ENCODE results near the gene FNTB. TPM values are rescaled to one million over a fixed set of nuclear protein-coding genes. Genes with fewer than 3 reads are reported as not detected.

FNTB gene
- total and polyA plus RNA-seq, 9 of the 15 experiments (the other 6 are each of a cell fraction or from before 2014, with no cell fraction given): 6.9 to 23.2 (median 12.2) TPM

DNA sequence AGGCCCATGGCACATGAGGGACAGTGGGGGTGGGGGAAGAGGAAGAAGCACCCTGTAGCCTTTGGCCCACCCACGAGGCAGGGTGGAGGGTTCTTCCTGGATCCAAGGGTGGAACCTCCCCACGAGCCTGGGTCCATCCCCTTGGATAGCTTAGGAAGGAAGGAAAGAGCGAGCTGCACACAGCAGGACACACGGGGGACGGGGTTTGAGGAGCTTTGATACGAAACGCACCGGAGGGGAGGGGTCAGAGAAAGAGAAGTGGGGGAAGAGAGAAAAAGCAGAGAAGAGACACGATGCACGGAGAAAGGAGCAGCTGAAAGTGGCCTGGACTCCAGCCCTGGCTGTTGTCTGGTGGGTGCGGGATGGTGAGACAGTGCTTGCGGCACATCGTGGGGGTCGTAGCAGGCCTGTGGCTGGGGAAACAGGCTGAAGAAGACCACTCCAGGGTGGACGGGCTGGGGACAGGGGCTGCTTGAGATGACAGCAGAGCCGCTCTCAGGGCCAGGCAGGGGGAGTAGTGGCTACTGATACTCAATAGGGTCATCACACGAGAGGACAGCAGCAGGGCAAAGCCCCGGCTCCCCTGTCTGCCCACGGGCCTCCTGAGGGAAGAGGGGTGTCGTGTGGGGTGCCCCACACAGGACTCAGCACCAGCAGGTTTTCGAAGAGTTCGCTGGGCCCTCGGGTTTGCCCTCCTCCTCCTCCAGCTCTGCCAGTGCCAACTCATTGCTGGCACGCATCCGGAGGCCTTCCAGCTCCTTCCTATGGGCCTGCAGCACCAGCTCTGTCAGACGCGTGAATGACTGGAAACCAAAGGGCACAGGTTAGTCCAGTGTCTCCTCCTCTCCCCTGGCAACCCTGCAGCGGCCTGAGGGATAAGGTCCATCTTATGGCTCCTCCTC lies 38.7 kb upstream of the FNTB start (continued):
- TF ChIP-seq GABPB2 (CRISPR knock-in tag; conservative IDR thresholded peaks at IDR 0.05): no peak
- TF ChIP-seq, protein P1, sequence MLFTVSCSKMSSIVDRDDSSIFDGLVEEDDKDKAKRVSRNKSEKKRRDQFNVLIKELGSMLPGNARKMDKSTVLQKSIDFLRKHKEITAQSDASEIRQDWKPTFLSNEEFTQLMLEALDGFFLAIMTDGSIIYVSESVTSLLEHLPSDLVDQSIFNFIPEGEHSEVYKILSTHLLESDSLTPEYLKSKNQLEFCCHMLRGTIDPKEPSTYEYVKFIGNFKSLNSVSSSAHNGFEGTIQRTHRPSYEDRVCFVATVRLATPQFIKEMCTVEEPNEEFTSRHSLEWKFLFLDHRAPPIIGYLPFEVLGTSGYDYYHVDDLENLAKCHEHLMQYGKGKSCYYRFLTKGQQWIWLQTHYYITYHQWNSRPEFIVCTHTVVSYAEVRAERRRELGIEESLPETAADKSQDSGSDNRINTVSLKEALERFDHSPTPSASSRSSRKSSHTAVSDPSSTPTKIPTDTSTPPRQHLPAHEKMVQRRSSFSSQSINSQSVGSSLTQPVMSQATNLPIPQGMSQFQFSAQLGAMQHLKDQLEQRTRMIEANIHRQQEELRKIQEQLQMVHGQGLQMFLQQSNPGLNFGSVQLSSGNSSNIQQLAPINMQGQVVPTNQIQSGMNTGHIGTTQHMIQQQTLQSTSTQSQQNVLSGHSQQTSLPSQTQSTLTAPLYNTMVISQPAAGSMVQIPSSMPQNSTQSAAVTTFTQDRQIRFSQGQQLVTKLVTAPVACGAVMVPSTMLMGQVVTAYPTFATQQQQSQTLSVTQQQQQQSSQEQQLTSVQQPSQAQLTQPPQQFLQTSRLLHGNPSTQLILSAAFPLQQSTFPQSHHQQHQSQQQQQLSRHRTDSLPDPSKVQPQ (CRISPR knock-in tag; IDR thresholded peaks at IDR 0.05; ENCODE audit: borderline replicate concordance): no peak
- TF ChIP-seq CBFA2T2 (conservative IDR thresholded peaks at IDR 0.05): no peak
- no peak for TF ChIP-seq XRCC4 (IDR thresholded peaks at IDR 0.05; ENCODE audit: extremely low read depth, insufficient read depth, insufficient read length)
- no peak for TF ChIP-seq GABPB1 (CRISPR knock-in tag; IDR thresholded peaks at IDR 0.05)

DNA sequence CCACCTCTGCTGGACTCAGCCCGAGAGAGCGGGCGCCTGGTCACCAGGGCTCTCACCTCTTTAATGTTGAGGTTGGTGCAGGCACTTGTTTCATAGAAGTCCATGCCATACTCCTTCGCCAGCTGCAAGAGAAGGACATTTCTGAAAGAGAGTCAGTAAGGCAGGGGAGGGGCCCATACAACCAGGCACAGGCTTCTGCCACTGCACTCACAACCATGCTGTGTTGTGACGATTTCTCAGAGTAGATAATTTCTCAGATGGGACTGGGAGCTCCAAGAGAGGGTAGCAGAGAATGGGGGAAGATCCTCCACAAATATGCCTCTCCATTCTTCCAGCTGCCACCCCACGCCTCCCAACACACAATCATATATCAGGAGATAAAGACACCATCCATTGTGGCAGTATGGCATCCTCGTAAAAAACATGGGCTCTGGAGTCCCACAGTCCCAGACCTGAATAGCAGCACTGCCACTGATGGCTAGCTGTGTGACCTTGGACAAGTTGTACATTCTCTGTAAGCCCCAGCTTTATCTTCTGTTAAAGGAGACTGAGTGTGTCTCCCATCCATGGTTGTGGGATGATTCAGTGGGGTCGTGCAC lies 38.0 kb upstream of the FNTB start:
- no peaks in the 10 kb centered on the region for H3K36me3 ChIP-seq (ENCODE audit: control insufficient read depth, insufficient read depth, low read length)
- no peaks in the 10 kb centered on the region for H3K79me2 ChIP-seq (ENCODE audit: control insufficient read depth, insufficient read depth, low read length)
- H3K4me2 ChIP-seq (ENCODE audit: insufficient read depth, low read length): no peak overlapping the region
- DNase-seq (ENCODE audit: extremely low read depth in 1 of 4, low spot score in 3 of 4): no peak
- intact Hi-C loops (cut with micrococcal nuclease) (no loop called here), in situ Hi-C loops (cut with MboI) (no loop called here)
- H2AFZ ChIP-seq (ENCODE audit: low read depth, low read length): no peak overlapping the region
- CTCF ChIA-PET (ENCODE audit: low intra/inter-chr PET ratio): no interaction called here
- no peak for FAIRE-seq
- no peaks in the 10 kb centered on the region for H3K27me3 ChIP-seq (ENCODE audit: control insufficient read depth in 2 of 2, insufficient read depth in 2 of 2, low read length in 2 of 2)
- H3K9me3 ChIP-seq (replicated peaks; ENCODE audit: control insufficient read depth, insufficient read depth, low read depth, low read length): no peaks in the 10 kb centered on the region
- 64% methylated on average over 5 of the region's 8 CpGs for WGBS (ENCODE audit: insufficient coverage, low coverage, missing lambda C conversion rate)
- H3K9ac ChIP-seq (ENCODE audit: insufficient read depth in 1 of 2, low read depth in 2 of 2, low read length in 2 of 2): no peak overlapping the region
- no peaks in the 10 kb centered on the region for H3K9me1 ChIP-seq (ENCODE audit: control insufficient read depth, insufficient read depth, low read length)
- H4K20me1 ChIP-seq (replicated peaks; ENCODE audit: control insufficient read depth, insufficient read depth, low read length): no peaks in the 10 kb centered on the region
- no peak overlapping the region for H3K4me3 ChIP-seq
- TF ChIP-seq ZNF274 (IDR thresholded peaks at IDR 0.05; ENCODE audit: borderline replicate concordance, low read depth, low read length): no peak
- TF ChIP-seq BRD4 (IDR thresholded peaks at IDR 0.05): no peak
- no peak for TF ChIP-seq ESRRA (IDR thresholded peaks at IDR 0.05; ENCODE audit: borderline replicate concordance, low read depth)
- no peak for TF ChIP-seq IFI16 (CRISPR knock-in tag; IDR thresholded peaks at IDR 0.05)
- TF ChIP-seq POLR2AphosphoS5 (IDR thresholded peaks at IDR 0.05; ENCODE audit: control insufficient read depth, insufficient read depth, low read depth, low read length): no peak
- no peak for TF ChIP-seq TAF15 (IDR thresholded peaks at IDR 0.05; ENCODE audit: low read depth, low read length)
- TF ChIP-seq ELF1 (tag; IDR thresholded peaks at IDR 0.05): no peak
- no peak for TF ChIP-seq ADNP (tag; IDR thresholded peaks at IDR 0.05)
- no TSS peak for BruUV-seq (replicated peaks)
- no peak for ATAC-seq
- H3K4me1 ChIP-seq (replicated peaks in 1 of 2; ENCODE audit: control insufficient read depth in 2 of 2, insufficient read depth in 2 of 2, low read length in 2 of 2): peaks cover 0 to 3% of the 10 kb centered on the region in 2 experiments; a peak in 2 of 5 replicates
- POLR2A ChIA-PET: interaction anchor here (1.0 kb wide), 1 partner anchor 12 kb away, joined by 4 read pairs; no protein-coding TSS in a partner anchor
- H3K27ac ChIP-seq (ENCODE audit: extremely low read depth, low read depth, low read length): no peak overlapping the region

Data from K562 (cell line).